ENCODE results near the gene CASP2.

The CASP2 gene

GRCh38 chr7:143287935-143288826 lies at the start of gene CASP2:
Gene CASP2, plus strand, starts transcription at chr7:143288351. Its CDS starts 105 bp downstream, at chr7:143288456.
- peak; percentile 96 for DNase-seq (ENCODE audit: low read depth)

DNA sequence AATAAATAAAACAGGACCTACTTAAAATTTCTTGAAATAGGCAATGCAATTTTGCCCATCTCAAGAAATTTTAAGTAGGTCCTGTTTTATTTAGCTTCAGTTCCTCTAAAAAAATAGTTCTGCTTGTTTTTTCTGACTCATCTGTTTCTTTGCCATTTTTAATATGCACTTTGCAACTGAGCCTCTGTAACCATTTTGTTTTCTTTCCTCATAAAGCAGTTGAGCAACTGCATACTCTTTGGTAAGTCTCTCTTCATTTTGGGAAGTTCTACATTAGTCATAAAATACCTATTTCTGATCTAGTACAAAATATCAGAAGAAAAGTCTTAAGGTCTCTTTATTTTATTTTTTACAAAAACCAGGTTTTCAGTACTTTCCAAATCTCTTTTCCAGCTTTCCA lies 48.3 kb upstream of the CASP2 start:
- DNase-seq (ENCODE audit: low read depth) = no peak

GRCh38 chr7:143240291-143241168 lies 47.6 kb upstream of the CASP2 start:
- DNase-seq (ENCODE audit: low read depth) = peak; percentile 51

GRCh38 chr7:143242306-143242705 lies 45.8 kb upstream of the CASP2 start:
- no peak for DNase-seq (ENCODE audit: low read depth)

DNA sequence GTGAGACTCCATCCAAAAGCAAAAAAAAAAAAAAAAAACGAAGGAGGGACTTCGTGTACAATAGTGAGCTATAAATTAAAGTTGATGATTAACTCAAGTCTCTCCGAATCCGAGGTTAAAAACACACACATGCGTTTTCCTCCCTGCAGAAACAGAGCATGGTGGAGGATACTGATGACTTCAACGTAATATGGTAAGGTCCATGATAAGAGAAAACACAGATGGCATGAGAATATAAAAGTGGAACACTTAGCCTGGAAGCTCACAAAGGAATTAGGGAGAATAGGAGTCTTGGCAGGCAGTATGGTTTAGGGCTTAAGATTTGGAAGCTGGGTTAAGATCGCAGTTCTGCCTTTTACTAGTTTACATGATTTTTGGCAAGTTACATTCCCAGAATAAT lies 45.0 kb upstream of the CASP2 start:
- DNase-seq (ENCODE audit: low read depth) = no peak

DNA sequence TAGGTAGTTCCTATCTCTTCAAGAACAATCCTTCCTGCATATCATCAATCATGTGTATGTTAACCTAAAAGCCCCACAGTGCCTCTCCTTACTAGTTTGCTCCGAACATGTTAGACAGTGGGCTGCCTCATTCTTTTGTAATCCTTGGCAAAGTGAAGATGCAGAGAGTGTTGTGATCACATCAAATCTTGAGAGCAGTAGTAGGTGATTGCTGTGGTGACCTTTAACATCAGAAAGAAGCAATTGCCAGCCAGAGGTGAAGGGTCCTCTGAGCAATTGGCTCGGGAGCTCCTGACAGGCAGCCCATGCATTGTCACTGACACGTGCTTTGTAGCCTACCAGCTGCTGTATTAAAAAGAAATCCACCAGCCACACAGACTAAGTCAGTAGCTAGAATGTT lies 44.5 kb upstream of the CASP2 start:
- DNase-seq (ENCODE audit: low read depth) = no peak

GRCh38 chr7:143244321-143244720 lies 43.8 kb upstream of the CASP2 start:
- no peak for DNase-seq (ENCODE audit: low read depth)

DNA sequence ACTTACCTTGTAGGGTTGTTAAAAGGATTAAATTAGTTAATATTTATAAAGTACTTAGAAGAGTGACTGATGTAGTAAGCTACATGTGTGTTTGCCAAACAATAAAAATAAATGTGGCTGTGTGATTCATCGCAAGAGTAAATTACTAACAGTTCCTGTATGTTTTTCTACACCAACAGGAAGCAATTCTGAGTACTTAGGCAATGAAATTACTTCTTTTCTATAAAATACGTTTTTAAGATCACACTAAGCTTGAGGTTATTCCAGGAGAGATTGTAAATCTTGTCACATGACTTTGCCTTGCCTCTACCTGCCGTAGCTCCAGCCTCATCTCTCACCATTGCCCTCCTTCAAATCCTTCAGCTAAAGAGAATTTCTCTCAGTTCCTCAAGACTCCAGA lies 43.0 kb upstream of the CASP2 start:
- no peak for DNase-seq (ENCODE audit: low read depth)

- no peak for DNase-seq (ENCODE audit: low read depth)
Measured at GRCh38 chr7:143247372-143247771, 40.8 kb upstream of the CASP2 start.

DNA sequence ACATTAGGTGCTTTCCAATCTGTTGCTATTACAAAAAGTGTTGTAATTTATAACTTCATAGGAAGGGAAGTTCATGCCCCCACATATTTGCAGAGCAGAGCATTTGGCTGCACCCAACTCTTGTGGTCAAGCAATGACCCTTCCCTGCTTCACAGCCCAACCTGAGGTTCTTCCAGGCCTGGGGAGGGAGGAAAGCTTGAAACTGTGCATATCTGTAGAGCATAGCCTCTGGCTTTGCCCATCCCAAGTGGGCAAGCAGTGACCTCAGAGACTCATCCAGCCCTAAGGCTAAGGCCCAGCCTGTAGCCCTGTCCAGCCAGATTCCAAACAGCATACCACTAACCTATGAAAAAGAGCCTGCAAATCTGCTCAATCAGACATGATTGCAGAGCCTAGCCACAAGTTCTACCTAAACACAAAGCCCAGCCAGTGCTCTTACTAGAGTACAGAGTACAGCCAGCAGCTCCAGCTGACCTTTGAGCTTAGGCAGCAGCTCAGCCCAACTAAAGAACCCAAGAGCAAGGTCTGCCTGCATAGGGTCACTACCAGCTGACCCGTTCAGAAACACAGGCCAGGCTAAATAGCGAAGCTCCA lies 39.3 kb upstream of the CASP2 start:
- no peak for DNase-seq (ENCODE audit: low read depth)

DNA sequence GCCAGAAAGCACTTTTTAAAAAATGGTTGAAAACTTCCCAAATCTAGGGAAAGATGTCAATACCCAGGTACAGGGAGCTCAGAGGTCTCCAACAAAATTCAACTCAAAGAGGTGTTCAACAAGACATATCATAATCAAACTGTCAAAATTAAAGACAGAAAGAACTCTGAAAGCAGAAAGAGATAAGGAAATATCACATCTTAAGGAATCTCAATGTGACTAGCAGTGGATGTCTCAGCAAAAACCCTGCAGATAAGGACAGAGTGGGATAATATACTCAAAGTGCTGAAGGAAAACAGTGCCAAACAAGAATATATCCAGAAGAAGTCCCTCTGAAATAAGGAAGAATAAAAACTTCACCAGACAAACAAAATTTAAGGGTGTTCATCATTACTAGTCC lies 38.0 kb upstream of the CASP2 start:
- no peak for DNase-seq (ENCODE audit: low read depth)

- DNase-seq (ENCODE audit: low read depth) = no peak
Measured at GRCh38 chr7:143250822-143251221, 37.3 kb upstream of the CASP2 start.

DNA sequence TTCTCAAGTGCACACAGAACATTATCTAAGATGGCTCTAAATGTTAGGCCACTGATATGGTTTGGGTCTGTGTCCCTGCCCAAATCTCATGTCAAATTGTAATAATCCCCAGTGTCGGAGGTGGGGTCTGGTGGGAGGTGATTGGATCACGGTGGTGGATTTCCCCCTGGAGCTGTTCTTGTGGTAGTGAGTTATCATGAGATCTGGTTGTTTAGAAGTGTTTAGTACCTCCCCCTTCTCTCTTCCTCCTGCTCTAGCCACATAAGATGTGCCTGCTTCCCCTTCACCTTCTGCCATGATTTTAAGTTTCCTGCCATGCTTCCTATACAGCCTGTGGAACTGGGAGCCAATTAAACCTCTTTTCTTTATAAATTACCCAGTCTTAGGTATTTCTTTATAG lies 36.1 kb upstream of the CASP2 start:
- DNase-seq (ENCODE audit: low read depth) = no peak

DNA sequence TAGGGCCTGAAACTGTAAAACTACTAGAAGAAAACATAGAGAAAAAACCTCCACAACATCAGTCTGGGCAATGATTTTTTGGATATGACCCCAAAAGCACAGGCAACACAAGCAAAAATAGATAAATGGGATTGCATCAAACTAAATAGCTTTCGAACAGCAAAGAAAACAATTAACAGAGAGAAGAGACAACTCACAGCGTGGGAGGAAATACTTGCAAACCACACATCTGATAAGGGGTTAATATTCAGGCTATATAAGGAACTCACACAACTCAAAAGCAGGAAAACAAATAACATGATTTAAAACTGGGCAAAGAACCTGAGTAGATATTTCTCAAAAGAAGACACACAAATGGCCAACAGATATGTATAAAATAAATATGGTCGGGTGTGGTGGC lies 32.6 kb upstream of the CASP2 start:
- DNase-seq (ENCODE audit: low read depth) = no peak

- DNase-seq (ENCODE audit: low read depth) = no peak
Measured at GRCh38 chr7:143256325-143256724, 31.8 kb upstream of the CASP2 start.

- DNase-seq (ENCODE audit: low read depth) = no peak
Measured at GRCh38 chr7:143256932-143257331, 31.2 kb upstream of the CASP2 start.

GRCh38 chr7:143257501-143257900 lies 30.6 kb upstream of the CASP2 start:
- DNase-seq (ENCODE audit: low read depth) = no peak

GRCh38 chr7:143258831-143259230 lies 29.3 kb upstream of the CASP2 start:
- no peak for DNase-seq (ENCODE audit: low read depth)

GRCh38 chr7:143259765-143260164 lies 28.4 kb upstream of the CASP2 start:
- DNase-seq (ENCODE audit: low read depth) = no peak

DNA sequence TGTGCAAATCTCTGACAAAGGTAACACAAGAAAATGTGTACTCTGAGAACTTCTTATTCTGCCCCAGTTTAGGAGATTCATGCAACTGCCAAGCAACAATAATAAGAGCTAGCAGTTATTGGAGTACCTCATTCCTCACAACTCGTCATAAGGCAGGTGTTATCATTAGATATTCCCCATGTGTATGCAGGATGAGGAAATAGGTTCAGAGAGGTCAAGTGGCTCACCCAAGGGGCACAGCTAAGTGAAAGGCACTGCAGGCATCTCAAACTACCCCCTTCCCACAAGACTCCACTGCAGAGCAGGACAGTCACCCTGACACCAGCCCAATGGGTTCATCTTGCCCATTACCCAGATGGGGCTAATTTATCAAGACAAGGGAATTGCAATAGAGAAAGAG lies 26.2 kb upstream of the CASP2 start:
- DNase-seq (ENCODE audit: low read depth) = no peak

GRCh38 chr7:143263266-143264195 lies 24.6 kb upstream of the CASP2 start, which contains the start of gene GSTK1:
Gene GSTK1, plus strand, starts transcription at chr7:143263441. Its CDS starts 73 bp downstream, at chr7:143263514.
- DNase-seq (ENCODE audit: low read depth) = peak; percentile 66

Measured in stimulated activated CD8-positive, alpha-beta memory T cell treated with anti-CD3 and anti-CD28 coated beads, Interleukin-15, amount 100 ng/mL, for 1 hour (primary cell).